Retinal pigment epithelial cell (primary cell): ENCODE results near the gene DMD.

Source experiments
- DNase-seq: peaks from one replicate; pipeline ENCODE4 v3.0.0-alpha.2; 2010; ENCODE audit warnings: low read depth
- H3K4me3 ChIP-seq: 2 replicates; pipeline ENCODE4 v1.5.1; 2011; ENCODE audit warnings: mild to moderate bottlenecking, low read length, control low read depth, moderate library complexity
- CTCF ChIP-seq: conservative IDR thresholded peaks from 2 replicates; pipeline ENCODE4 v1.5.1; 2011; ENCODE audit warnings: low read depth, low read length, control low read depth, inconsistent platforms

DMD gene

DNA sequence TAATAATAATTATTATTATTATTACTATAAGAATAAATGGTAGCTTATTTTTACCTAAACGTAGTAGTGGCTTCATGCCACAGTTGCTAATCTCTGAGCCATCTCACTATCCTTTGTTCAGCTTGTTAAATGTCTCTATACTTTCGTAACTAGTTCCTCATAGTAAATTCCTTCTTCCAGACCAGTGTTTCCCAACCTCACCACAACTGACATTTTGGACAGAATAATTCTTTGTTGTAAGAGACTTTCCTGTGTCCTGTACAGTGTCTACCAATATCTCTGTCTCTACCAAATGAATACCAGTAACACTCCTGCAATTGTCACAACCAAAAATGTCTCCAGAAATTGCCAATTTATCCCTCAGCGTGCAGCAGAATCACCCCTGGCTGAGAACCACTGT is 1040.9 kb downstream of the DMD start:
- no peak overlapping the region for H3K4me3 ChIP-seq
- no peak for DNase-seq
- TF ChIP-seq CTCF, result no peak

GRCh38 chrX:32155044-32155638 is 1056.2 kb downstream of the DMD start:
- no peak overlapping the region for H3K4me3 ChIP-seq
- no peak for TF ChIP-seq CTCF
- DNase-seq, result no peak

DNA sequence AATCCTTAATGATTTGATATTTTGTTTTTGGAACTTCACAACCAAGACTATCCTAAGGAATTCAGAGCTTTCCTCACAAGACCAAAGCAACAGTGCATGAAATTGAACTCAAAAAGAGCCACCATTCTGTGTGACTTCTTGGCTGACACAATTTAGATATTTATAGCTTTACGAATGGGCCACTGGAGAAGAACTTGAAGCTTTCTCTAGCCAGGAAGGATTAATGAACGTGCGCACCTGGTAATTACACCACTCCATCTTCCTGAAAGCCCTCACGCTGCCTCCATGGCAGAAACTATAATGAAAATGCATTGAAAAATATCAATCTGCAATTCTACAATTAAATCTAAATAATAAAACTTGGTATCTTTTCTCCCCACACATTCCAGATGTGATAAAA is 1057.8 kb downstream of the DMD start:
- no peak for DNase-seq
- H3K4me3 ChIP-seq, result no peak overlapping the region
- TF ChIP-seq CTCF, result no peak

DNA sequence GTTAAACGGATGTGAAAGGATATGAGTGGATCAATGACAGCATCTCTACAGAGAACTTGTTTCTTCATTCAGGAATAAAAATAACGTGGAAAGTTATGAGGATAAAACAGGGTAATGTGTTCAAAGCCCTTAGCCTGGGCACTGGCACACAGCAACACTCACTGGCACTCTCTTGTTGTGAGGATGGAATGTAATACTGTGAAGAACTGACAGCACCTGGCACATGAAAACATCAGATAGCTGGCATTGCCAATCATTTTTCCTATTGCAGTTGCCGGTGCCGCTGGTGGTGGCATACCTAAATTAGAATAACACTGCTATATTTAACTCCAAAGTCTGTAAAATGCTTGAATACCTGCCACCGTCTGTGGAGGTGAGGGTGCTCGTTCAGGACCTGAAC is 1061.2 kb downstream of the DMD start:
- no peak for TF ChIP-seq CTCF
- no peak for DNase-seq
- no peak overlapping the region for H3K4me3 ChIP-seq

DNA sequence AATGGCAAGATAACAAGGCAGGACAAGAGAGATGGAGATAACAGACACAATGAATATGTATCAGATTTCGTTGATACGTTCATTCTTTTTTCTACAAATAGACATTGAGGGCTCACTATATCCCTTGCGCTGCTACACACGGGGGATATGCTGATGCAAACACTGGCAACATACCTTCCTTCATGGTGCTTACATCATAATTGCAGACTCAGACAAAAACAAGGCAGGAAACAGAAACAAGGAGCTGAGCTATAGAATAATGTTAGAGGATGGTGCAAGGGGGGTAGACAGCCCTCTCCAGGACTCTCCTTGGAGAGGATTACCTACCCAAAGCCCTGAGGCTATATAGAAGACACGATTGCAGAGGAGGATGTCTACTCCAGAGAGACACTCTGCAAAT is 1069.5 kb downstream of the DMD start:
- H3K4me3 ChIP-seq, result no peak overlapping the region
- DNase-seq, result no peak
- no peak for TF ChIP-seq CTCF

- TF ChIP-seq CTCF, result no peak
- no peak for DNase-seq
- no peak overlapping the region for H3K4me3 ChIP-seq
These were observed 1071.9 kb downstream of the DMD start for GRCh38 chrX:32139476-32139875.

DNA sequence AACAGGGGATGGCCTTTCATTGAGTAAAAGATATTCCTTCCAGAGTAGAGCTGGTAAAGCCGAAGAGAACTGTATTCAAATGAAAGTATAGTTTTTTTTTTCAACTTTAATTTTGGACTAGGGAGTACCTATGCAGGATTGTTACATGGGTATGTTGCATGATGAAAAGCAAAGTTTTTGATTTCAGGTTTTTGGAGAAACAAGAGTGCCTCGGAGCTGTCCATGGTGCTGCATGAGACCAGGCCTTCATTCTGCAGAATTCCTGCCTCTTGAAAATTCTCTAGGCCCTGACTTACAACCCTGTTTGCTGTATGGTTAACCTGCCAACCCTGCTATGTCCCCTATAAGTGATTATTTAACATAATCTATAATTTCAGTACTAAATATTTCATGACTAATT is 1073.8 kb downstream of the DMD start:
- no peak for DNase-seq
- no peak overlapping the region for H3K4me3 ChIP-seq
- TF ChIP-seq CTCF, result no peak
